GM03348 (cell line): ENCODE results near the gene HES7.
"Not testable (repeated sequence)": the region's sequence is repeated elsewhere in the genome, so short reads cannot be mapped to it uniquely, and the experiment has no call there.

Experiments used
- DNase-seq: peaks from one replicate; pipeline ENCODE4 v3.0.0; 2012; ENCODE audit warnings: low spot score

HES7 gene

GRCh38 chr17:8100763-8101162 lies 23.1 kb downstream of the HES7 start:
- no peak for DNase-seq

- no peak for DNase-seq
These were observed 23.8 kb downstream of the HES7 start for GRCh38 chr17:8100111-8100510.

- no peak for DNase-seq
These were observed 27.4 kb downstream of the HES7 start for GRCh38 chr17:8096541-8096940.

DNA sequence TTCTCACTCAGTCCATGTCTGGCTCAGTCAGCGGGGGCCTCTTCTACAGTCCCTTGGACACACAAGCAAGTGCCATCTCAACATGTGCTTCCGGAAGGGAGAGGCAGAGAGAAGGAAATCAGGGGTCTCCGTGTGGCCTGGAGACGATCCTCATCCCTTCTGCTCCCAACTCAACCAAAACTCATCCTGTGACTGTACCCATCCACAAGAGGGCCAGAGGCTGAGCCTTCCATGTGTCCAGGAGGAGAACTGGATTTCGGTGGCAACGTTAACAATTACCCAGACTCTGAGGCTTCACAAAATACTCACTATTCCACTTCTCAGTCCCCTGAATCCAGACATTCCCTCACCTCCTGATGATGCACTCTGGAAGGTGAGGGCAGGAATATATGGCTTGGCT lies 28.5 kb downstream of the HES7 start:
- DNase-seq, result no peak

DNA sequence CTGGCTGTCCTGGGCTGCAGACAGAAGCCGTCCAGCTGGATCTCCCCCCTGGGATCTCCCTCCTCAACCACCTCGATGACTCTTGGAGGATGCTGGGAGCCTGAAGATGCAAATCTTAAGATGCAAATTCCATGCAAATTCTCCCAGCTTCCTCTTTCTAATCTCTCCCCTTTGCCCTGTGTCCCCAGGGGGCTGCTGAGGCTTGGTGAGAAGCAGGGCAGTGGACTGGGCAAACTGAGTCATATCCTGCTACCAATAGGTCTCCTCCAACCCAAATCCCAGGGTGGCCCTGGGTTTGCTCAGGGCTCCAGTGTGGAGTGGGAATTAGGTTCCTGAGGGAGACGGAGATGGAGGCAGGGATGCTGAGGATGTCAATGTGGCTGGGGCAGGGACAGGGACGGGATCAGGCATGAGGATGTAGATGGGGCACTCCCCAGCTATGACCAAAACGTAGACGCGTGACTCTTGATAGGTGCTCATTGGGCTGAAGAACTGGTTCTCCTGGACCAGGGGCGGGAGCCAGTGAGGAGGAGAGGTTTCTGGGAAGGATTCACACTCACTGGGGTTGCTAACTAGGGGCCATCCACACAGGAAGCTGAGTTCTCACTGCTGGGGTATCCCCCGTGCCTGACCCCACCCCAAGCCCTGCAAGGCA lies 32.7 kb downstream of the HES7 start:
- DNase-seq, result no peak

DNA sequence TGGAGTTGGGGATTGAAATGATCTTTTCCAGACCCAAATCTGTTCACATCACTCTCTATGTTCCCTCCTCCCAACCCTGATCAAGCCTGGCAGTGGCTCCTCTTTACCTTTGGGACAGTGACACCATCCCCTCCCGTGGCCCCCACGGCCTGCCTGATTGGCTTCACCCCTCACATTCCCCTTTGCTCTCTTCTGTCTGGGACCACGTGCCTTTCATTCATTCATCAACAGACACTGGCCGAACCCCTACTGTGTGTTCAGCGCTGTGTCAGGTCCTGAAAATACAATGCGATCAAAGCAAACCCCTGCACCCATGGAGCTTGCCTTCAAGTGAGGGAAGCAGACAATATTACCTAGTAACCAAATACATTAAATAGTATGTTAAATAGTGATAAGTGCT lies 34.2 kb downstream of the HES7 start:
- DNase-seq, result no peak

DNA sequence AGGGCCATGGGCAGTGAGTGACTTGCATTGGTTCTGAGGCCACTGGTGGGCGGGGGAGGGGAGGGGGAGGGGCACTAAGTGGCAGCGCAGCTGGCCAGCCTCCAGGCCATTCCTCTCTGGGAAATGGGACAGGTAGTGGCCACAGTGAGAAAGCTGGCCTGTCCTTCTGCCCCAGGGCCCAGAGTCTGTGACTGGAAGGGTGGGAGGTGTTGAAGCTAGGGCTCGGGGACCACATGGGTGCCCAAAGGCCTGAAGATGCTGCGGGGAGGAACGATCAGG lies 36.0 kb downstream of the HES7 start:
- DNase-seq, result no peak

DNA sequence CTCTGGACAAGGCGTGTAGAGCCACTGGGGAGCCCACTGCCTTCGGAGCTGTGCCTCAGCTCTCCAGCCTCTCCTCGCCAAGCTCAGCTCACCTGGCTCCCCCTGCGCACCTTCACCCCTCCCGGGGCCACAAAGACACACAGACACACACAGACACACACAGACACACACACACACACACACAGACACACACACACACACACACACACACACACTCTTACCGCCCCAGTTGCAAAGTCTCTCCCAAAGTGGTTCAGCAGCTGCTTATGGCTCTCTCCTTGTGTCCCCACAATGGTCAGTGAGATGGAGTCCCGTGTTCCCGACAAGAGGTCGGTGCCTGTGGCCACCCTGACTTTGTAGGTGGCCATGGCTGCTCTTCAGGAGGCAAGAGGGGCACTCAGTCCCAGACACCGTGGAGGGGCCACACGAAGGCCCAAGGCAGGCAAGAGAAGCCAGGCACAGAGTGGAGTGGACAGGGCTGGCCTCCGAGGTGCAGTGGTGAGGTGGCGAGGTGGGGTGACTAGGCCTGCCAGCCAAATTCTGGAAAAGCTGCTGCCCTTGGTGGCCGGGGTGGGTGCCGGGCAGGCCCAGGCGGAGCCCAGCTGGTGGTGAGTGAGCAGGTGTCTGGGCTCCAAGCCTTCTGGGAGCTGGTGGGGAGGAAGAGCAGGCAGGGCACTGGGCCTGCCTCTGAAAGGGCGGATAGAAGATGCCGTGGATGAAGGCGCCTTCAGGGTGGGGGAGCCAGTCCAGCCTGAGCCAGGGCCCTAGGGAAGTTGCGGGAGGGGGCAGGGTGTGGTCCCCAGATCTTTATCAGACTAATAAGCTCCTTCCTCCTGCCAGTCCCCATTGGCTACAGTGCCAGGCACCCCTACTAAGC lies 36.6 kb downstream of the HES7 start, which contains the start of gene ALOX12B:
TSS of gene ALOX12B (minus strand) at position 642 of the 877 bp plus-strand sequence. CDS start at position 368, 274 bp downstream.
- no peak for DNase-seq

DNA sequence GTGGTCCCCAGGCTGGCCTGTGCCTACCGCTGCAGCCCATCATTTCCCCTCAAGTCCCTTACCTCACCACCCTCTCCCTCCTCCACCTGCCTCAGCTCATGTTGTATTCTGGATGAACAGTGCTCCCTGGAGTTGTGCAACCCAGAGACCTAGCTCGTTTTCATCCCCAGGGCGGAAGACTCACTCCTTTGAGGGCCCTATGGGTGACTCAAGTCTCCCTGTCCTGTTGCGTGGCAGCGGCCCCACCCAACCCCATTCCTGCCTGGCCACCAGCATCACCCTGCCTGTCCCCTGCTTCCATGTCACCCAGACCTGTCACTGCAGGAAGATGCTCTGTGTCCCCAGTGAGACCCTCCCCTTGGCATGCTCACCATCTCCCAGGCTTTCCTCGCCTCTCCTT lies 39.7 kb downstream of the HES7 start:
- no peak for DNase-seq

DNA sequence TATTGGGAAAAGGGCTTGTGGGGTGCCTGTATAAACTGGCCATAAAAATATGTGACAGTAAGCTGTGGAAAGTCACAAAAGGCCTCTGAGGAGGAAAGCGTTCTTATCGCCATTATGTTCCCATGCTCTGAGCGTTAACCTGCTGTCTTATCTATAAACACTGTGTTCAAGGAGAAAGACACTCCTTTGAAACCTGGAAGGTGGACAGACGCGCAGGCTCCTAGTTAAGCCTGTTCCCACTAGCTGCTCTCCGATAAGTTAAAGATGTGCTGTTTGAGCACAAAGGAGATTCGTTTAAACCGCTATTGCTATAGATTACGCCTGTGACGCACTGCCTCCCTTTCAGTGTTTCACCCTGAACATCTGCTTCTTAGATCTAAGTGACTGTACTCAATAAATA lies 41.6 kb downstream of the HES7 start:
- no peak for DNase-seq

GRCh38 chr17:8081876-8082275 lies 42.0 kb downstream of the HES7 start:
- no peak for DNase-seq

GRCh38 chr17:8080799-8081219 lies 43.1 kb downstream of the HES7 start:
- DNase-seq, result no peak

- no peak for DNase-seq
These were observed 43.6 kb downstream of the HES7 start for GRCh38 chr17:8080208-8080798.

GRCh38 chr17:8079291-8080207 lies 44.4 kb downstream of the HES7 start:
- DNase-seq, result peak; percentile 92

- DNase-seq, result not testable (repeated sequence)
These were observed 46.0 kb downstream of the HES7 start for GRCh38 chr17:8077939-8078338.

- no peak for DNase-seq
These were observed 47.2 kb downstream of the HES7 start for GRCh38 chr17:8076502-8077266.

- DNase-seq, result no peak
These were observed 48.1 kb downstream of the HES7 start for GRCh38 chr17:8075574-8076342.

DNA sequence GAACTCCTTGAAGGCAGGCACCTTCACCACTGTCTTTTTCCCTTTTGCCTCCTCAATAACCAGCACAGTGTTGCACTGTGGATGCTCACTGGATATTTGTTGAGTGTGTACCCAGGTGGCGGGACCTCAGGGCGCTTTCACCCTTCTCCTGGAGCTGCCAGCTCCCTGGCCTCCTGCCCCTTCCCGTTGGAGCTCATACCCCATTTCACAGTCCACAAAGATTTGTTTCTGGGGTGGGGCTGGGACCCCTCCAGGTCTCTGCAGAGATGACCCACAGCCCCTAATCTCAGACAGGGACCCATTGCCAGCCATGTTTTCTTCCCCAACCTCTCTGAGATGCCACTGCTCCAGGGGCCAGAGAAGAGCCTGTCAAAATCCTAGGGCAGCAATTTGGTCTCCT lies 48.8 kb downstream of the HES7 start:
- no peak for DNase-seq

GRCh38 chr17:8074554-8074953 lies 49.4 kb downstream of the HES7 start:
- no peak for DNase-seq

DNA sequence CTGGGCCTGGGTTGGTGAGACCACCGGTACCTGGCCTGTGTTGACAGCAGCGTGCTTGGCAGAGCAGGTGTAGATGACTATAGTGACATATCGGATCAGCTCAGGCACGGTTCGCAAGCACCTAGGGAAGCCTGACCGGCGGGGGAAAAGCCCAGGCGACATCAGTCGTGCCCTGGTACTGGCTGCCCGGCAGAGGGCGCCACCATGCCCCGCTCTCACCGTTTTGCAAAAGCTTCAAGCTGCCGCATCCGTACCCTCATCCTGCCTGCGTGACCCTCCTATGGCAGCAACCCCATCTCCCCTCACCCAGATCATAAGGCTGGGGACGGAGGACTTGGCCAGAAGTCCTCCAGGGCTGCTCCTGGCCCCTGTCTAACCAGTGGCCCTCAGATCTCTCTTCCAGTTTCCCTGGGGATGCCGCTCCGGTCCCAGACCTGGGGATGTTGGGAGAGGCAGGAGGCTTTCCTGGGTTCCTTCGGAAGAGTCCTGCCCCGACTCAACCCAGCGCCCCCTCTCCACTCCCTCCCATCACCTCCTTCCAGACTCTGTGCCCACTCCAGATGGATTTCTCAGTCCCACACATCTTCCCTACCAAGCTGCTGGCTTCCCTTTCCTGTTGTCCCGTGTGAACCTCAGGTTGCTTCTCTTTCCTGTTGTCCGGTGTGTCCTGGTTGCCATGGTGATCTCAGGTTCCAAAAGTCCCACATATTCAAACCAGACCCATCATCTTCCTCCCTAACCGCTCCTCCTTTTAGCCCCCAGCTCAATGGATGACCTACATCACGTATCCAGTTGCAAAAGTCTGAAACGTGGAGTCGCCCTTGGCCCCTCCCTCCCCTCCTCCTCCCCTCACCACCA lies 50.0 kb downstream of the HES7 start:
- peak; percentile 87 for DNase-seq
